Neural progenitor cell (in vitro differentiated cells): Measurements from ENCODE around the gene EYS.

Source experiments
- CTCF ChIP-seq: fragments of 200-600 bp; sonication (generic); IDR thresholded peaks from 2 replicates; pipeline ENCODE4 v1.5.1; 2017; ENCODE audit warnings: antibody characterized with exemption, mild to moderate bottlenecking
- EZH2 ChIP-seq: fragments of 200-600 bp; sonication (generic); IDR thresholded peaks from 2 replicates; pipeline ENCODE4 v1.6.1; 2017; ENCODE audit warnings: antibody characterized with exemption, mild to moderate bottlenecking, moderate library complexity

DNA sequence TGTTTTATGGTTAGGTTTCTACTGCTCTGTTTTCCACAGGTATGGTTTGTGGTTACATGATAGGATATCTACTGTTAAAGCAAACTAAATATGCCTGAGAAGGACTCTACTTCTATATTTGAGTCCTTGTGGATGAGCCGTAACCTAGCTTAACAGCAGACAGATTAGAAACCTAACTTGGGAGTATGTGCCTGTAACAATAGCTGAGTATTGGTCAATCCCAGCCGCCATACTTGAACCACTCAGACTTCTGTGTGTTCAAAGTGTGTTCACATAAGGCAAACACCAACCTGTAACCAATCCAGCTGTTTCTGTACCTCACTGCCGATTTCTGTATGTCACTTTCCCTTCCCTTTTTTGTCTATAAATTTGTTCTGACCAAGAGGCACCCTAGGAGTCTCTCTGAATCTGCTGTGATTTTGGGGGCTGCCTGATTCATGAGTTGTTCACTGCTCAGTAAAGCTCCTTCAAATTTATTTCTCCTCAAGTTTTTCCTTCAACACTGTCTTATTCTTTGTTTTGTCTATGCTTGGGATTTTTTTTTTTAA is 2034.4 kb downstream of the EYS start:
- TF ChIP-seq CTCF (no peak), EZH2 (no peak)
